MCF 10A (cell line): ENCODE results near the gene MICAL3. TPM values are rescaled to one million over a fixed set of nuclear protein-coding genes. Genes with fewer than 3 reads are reported as not detected.

Experiments used
- BruUV-seq: library from RNA; stranded (reverse); fragments of 400-500 nt; replicated peaks from 2 replicates; lab custom pipeline; 2021; lab: Mats Ljungman, UMichigan
- CTCF ChIA-PET: fragments of 300-600 bp; sonication (Branson Sonifier 250); formaldehyde crosslinking; extraction: SDS; loops from one replicate; lab custom pipeline; 2021; ENCODE audit warnings: antibody characterized with exemption, inconsistent platforms; lab: Yijun Ruan, JAX
- POLR2A ChIA-PET: fragments of 300-600, 350-650 bp; sonication (Branson Sonifier 250); formaldehyde crosslinking; extraction: SDS; loops from one replicate; lab custom pipeline; 2020; ENCODE audit warnings: antibody characterized with exemption, inconsistent platforms; lab: Yijun Ruan, JAX
- DNase-seq: peaks from one replicate; pipeline ENCODE4 v3.0.0-alpha.2; 2018; ENCODE audit not compliant: unreplicated experiment
- H3K27ac Mint-ChIP-seq: one replicate; pipeline ENCODE4 v1.8.0; 2022; ENCODE audit warnings: mild to moderate bottlenecking, low read depth, mixed read lengths; ENCODE audit not compliant: unreplicated experiment
- H3K27me3 Mint-ChIP-seq: one replicate; pipeline ENCODE4 v1.8.0; 2022; ENCODE audit warnings: mixed read lengths; ENCODE audit not compliant: insufficient read depth, unreplicated experiment
- H3K36me3 Mint-ChIP-seq: one replicate; pipeline ENCODE4 v1.8.0; 2022; ENCODE audit warnings: mild to moderate bottlenecking, moderate library complexity, mixed read lengths; ENCODE audit not compliant: insufficient read depth, unreplicated experiment
- H3K4me1 Mint-ChIP-seq: one replicate; pipeline ENCODE4 v1.8.0; 2022; ENCODE audit warnings: mixed read lengths; ENCODE audit not compliant: insufficient read depth, unreplicated experiment
- H3K4me3 Mint-ChIP-seq: one replicate; pipeline ENCODE4 v1.8.0; 2022; ENCODE audit warnings: mild to moderate bottlenecking, moderate library complexity, mixed read lengths; ENCODE audit not compliant: unreplicated experiment
- H3K9me3 Mint-ChIP-seq: one replicate; pipeline ENCODE4 v1.8.0; 2022; ENCODE audit warnings: mixed read lengths; ENCODE audit not compliant: unreplicated experiment
- intact Hi-C: fragments of 100-400 bp; cut with micrococcal nuclease; formaldehyde crosslinking; loops from 2 replicates; pipeline ENCODE4 v1.14.1; 2022
- total RNA-seq: library from RNA; stranded (reverse); gene quantifications from 2 replicates; pipeline ENCODE4 v1.2.3, GENCODE V29; 2022
- TF ChIP-seq, protein P1 (sequence below): fragments of 200-600 bp; IDR thresholded peaks from one replicate; pipeline ENCODE4 v1.8.0; 2022; ENCODE audit warnings: antibody characterized with exemption, mild to moderate bottlenecking; ENCODE audit not compliant: unreplicated experiment

Gene MICAL3
- total RNA-seq, 1 experiment from 2014 or later, result 54.1 TPM

- no peaks in the 10 kb centered on the region for H3K27me3 Mint-ChIP-seq
- no TSS peak for BruUV-seq
- CTCF ChIA-PET, result interaction anchor here (0.5 to 0.6 kb wide), 2 partner anchors 61 to 1058 kb away, joined by 3 to 6 read pairs; no protein-coding TSS in a partner anchor
- no peak overlapping the region for H3K4me3 Mint-ChIP-seq
- H3K4me1 Mint-ChIP-seq, result no peaks in the 10 kb centered on the region
- H3K9me3 Mint-ChIP-seq, result no peaks in the 10 kb centered on the region
- POLR2A ChIA-PET, result interaction anchor here (0.9 kb wide), 1 partner anchor 8 kb away, joined by 4 read pairs; no protein-coding TSS in a partner anchor
- H3K36me3 Mint-ChIP-seq, result peaks cover 63% of the 10 kb centered on the region
- no peak for DNase-seq
- TF ChIP-seq, protein P1, sequence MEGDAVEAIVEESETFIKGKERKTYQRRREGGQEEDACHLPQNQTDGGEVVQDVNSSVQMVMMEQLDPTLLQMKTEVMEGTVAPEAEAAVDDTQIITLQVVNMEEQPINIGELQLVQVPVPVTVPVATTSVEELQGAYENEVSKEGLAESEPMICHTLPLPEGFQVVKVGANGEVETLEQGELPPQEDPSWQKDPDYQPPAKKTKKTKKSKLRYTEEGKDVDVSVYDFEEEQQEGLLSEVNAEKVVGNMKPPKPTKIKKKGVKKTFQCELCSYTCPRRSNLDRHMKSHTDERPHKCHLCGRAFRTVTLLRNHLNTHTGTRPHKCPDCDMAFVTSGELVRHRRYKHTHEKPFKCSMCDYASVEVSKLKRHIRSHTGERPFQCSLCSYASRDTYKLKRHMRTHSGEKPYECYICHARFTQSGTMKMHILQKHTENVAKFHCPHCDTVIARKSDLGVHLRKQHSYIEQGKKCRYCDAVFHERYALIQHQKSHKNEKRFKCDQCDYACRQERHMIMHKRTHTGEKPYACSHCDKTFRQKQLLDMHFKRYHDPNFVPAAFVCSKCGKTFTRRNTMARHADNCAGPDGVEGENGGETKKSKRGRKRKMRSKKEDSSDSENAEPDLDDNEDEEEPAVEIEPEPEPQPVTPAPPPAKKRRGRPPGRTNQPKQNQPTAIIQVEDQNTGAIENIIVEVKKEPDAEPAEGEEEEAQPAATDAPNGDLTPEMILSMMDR, result no peak
- intact Hi-C loops, result no loop called here
- no peak overlapping the region for H3K27ac Mint-ChIP-seq
Observed at GRCh38 chr22:17897858-17898257, 126.5 kb downstream of the MICAL3 start.

- Mint-ChIP-seq H3K36me3 (peaks cover 65% of the 10 kb centered on the region), H3K27ac (no peak overlapping the region), H3K4me3 (no peak overlapping the region), H3K9me3 (no peaks in the 10 kb centered on the region), H3K27me3 (no peaks in the 10 kb centered on the region), H3K4me1 (no peaks in the 10 kb centered on the region)
- no TSS peak for BruUV-seq
- ChIA-PET CTCF (interaction anchor here (0.7 kb wide), 1 partner anchor 20 kb away, joined by 3 read pairs; no protein-coding TSS in a partner anchor), POLR2A (no interaction called here)
- intact Hi-C loops, result no loop called here
- DNase-seq, result no peak
- TF ChIP-seq, protein P1, result no peak
Observed at GRCh38 chr22:17897426-17897825, 126.9 kb downstream of the MICAL3 start.

GRCh38 chr22:17896586-17896985 is 127.8 kb downstream of the MICAL3 start:
- no peaks in the 10 kb centered on the region for H3K9me3 Mint-ChIP-seq
- H3K4me1 Mint-ChIP-seq, result no peaks in the 10 kb centered on the region
- intact Hi-C loops, result no loop called here
- H3K36me3 Mint-ChIP-seq, result peaks cover 71% of the 10 kb centered on the region
- ChIA-PET CTCF (interaction anchor here (0.6 to 1.9 kb wide), 2 partner anchors 156 to 179 kb away, joined by 3 to 6 read pairs; no protein-coding TSS in a partner anchor), POLR2A (interaction anchor here (0.7 to 0.8 kb wide), 2 partner anchors 10 to 51 kb away, joined by 3 read pairs; no protein-coding TSS in a partner anchor)
- no peak overlapping the region for H3K27ac Mint-ChIP-seq
- BruUV-seq, result no TSS peak
- H3K27me3 Mint-ChIP-seq, result no peaks in the 10 kb centered on the region
- no peak overlapping the region for H3K4me3 Mint-ChIP-seq
- TF ChIP-seq, protein P1, result peak; percentile 21
- no peak for DNase-seq

DNA sequence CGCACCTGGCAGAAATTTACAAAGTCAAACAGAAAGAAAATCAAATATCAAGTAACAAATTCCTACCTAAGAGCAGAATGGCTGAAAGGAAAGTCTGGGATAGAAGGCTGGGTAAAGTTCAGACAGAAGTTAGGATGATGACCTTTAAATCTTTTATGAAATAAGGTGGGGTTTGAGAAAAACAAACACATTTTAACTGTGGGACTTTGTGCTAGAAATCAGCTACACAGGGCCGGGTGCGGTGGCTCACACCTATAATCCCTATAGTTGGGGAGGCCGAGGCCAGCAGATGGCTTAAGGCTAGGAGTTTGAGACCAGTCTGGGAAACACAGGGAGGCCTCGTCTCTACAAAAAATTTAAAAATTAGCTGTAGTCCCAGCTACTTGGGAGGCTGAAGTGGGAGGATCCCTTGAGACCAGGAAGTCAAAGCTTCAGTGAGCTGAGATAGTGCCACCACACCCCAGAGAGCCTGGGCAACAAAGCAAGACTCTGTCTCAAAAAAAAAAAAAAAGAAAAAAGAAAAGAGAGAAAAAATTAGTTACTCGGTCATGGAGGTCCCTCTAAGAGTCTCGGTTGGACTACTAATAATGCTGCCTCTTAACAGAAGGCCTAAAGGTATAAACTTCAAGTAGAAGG is 130.3 kb downstream of the MICAL3 start:
- CTCF ChIA-PET, result no interaction called here
- H3K36me3 Mint-ChIP-seq, result peaks cover 62% of the 10 kb centered on the region
- POLR2A ChIA-PET, result interaction anchor here (1.1 kb wide), 1 partner anchor 107 kb away, joined by 3 read pairs; no protein-coding TSS in a partner anchor
- no TSS peak for BruUV-seq
- peaks cover 7% of the 10 kb centered on the region for H3K4me1 Mint-ChIP-seq
- intact Hi-C loops, result no loop called here
- no peak overlapping the region for H3K4me3 Mint-ChIP-seq
- H3K27ac Mint-ChIP-seq, result no peak overlapping the region
- TF ChIP-seq, protein P1, result no peak
- DNase-seq, result no peak
- H3K27me3 Mint-ChIP-seq, result no peaks in the 10 kb centered on the region
- H3K9me3 Mint-ChIP-seq, result no peaks in the 10 kb centered on the region
